Measurements from ENCODE around the gene ABLIM3.

DNA sequence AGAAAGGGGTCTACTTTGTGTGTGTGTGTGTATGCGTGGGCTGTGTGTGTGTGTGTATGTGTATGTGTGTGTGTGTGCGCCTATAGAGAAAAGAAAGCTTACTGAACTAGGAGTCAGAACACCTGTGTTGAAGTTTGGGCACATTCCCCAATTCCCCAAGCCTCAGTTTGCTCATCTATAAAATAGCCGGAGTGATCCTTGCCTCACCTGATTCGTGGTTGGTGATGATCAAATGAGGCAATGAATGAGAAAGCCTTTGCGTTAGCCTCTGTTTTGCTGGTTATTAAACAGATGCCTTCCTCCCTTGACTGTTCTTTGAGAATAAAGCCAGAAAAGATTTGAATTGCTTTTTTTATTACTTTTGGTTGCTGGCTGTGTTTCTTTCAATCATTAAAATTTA, 20.6 kb downstream of the ABLIM3 start:
- no peak for TF ChIP-seq POLR2AphosphoS5 (IDR thresholded peaks at IDR 0.05; ENCODE audit: low read depth, low read length)
- no peak for TF ChIP-seq POLR2A (IDR thresholded peaks at IDR 0.05; ENCODE audit: low read depth, low read length)
- no peak for TF ChIP-seq SPI1 (IDR thresholded peaks at IDR 0.05; ENCODE audit: low read depth, low read length)
